Measurements from ENCODE around the gene ARID1A. TPM values are rescaled to one million over a fixed set of nuclear protein-coding genes. Genes with fewer than 3 reads are reported as not detected.
A peak's percentile ranks its signal among the peaks of the same experiment; 100 is the strongest.

ARID1A gene
- total and polyA plus RNA-seq, 2 of the 8 experiments (the other 6 are each of a cell fraction or from before 2014, with no cell fraction given): 52.1 to 103 TPM

GRCh38 chr1:26692793-26693490 is 2.9 kb upstream of the ARID1A start (continued):
- TF ChIP-seq HDAC6 (IDR thresholded peaks at IDR 0.05; ENCODE audit: low read depth, low read length): no peak
- TF ChIP-seq BACH1 (IDR thresholded peaks at IDR 0.05; ENCODE audit: low read length): peak; percentile 71
- 0 out of 2 replicates have a peak, but pooled peaks have one; percentile 22 for TF ChIP-seq SRF (IDR thresholded peaks at IDR 0.05; ENCODE audit: low read depth, low read length)
- TF ChIP-seq CEBPB (IDR thresholded peaks at IDR 0.05; ENCODE audit: low read depth, low read length): no peak
- TF ChIP-seq JUN (IDR thresholded peaks at IDR 0.05; ENCODE audit: low read depth, low read length): 0 out of 2 replicates have a peak, but pooled peaks have one; percentile 4
- TF ChIP-seq, protein P1, sequence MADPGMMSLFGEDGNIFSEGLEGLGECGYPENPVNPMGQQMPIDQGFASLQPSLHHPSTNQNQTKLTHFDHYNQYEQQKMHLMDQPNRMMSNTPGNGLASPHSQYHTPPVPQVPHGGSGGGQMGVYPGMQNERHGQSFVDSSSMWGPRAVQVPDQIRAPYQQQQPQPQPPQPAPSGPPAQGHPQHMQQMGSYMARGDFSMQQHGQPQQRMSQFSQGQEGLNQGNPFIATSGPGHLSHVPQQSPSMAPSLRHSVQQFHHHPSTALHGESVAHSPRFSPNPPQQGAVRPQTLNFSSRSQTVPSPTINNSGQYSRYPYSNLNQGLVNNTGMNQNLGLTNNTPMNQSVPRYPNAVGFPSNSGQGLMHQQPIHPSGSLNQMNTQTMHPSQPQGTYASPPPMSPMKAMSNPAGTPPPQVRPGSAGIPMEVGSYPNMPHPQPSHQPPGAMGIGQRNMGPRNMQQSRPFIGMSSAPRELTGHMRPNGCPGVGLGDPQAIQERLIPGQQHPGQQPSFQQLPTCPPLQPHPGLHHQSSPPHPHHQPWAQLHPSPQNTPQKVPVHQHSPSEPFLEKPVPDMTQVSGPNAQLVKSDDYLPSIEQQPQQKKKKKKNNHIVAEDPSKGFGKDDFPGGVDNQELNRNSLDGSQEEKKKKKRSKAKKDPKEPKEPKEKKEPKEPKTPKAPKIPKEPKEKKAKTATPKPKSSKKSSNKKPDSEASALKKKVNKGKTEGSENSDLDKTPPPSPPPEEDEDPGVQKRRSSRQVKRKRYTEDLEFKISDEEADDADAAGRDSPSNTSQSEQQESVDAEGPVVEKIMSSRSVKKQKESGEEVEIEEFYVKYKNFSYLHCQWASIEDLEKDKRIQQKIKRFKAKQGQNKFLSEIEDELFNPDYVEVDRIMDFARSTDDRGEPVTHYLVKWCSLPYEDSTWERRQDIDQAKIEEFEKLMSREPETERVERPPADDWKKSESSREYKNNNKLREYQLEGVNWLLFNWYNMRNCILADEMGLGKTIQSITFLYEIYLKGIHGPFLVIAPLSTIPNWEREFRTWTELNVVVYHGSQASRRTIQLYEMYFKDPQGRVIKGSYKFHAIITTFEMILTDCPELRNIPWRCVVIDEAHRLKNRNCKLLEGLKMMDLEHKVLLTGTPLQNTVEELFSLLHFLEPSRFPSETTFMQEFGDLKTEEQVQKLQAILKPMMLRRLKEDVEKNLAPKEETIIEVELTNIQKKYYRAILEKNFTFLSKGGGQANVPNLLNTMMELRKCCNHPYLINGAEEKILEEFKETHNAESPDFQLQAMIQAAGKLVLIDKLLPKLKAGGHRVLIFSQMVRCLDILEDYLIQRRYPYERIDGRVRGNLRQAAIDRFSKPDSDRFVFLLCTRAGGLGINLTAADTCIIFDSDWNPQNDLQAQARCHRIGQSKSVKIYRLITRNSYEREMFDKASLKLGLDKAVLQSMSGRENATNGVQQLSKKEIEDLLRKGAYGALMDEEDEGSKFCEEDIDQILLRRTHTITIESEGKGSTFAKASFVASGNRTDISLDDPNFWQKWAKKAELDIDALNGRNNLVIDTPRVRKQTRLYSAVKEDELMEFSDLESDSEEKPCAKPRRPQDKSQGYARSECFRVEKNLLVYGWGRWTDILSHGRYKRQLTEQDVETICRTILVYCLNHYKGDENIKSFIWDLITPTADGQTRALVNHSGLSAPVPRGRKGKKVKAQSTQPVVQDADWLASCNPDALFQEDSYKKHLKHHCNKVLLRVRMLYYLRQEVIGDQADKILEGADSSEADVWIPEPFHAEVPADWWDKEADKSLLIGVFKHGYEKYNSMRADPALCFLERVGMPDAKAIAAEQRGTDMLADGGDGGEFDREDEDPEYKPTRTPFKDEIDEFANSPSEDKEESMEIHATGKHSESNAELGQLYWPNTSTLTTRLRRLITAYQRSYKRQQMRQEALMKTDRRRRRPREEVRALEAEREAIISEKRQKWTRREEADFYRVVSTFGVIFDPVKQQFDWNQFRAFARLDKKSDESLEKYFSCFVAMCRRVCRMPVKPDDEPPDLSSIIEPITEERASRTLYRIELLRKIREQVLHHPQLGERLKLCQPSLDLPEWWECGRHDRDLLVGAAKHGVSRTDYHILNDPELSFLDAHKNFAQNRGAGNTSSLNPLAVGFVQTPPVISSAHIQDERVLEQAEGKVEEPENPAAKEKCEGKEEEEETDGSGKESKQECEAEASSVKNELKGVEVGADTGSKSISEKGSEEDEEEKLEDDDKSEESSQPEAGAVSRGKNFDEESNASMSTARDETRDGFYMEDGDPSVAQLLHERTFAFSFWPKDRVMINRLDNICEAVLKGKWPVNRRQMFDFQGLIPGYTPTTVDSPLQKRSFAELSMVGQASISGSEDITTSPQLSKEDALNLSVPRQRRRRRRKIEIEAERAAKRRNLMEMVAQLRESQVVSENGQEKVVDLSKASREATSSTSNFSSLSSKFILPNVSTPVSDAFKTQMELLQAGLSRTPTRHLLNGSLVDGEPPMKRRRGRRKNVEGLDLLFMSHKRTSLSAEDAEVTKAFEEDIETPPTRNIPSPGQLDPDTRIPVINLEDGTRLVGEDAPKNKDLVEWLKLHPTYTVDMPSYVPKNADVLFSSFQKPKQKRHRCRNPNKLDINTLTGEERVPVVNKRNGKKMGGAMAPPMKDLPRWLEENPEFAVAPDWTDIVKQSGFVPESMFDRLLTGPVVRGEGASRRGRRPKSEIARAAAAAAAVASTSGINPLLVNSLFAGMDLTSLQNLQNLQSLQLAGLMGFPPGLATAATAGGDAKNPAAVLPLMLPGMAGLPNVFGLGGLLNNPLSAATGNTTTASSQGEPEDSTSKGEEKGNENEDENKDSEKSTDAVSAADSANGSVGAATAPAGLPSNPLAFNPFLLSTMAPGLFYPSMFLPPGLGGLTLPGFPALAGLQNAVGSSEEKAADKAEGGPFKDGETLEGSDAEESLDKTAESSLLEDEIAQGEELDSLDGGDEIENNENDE (IDR thresholded peaks at IDR 0.05; ENCODE audit: insufficient replicate concordance, low read length): no peak
- TF ChIP-seq TBP (IDR thresholded peaks at IDR 0.05; ENCODE audit: low read depth, low read length): peak; percentile 69; the same call in 1 of the 2 replicates

All from H1 (cell line).